G401.6 (cell line): ENCODE results near the gene PRKCB.

Experiments used
- FAIRE-seq: peaks from 2 replicates; lab custom pipeline; 2012; peaks lifted over from hg19 to GRCh38; lab: Jason Lieb, UNC

PRKCB gene

DNA sequence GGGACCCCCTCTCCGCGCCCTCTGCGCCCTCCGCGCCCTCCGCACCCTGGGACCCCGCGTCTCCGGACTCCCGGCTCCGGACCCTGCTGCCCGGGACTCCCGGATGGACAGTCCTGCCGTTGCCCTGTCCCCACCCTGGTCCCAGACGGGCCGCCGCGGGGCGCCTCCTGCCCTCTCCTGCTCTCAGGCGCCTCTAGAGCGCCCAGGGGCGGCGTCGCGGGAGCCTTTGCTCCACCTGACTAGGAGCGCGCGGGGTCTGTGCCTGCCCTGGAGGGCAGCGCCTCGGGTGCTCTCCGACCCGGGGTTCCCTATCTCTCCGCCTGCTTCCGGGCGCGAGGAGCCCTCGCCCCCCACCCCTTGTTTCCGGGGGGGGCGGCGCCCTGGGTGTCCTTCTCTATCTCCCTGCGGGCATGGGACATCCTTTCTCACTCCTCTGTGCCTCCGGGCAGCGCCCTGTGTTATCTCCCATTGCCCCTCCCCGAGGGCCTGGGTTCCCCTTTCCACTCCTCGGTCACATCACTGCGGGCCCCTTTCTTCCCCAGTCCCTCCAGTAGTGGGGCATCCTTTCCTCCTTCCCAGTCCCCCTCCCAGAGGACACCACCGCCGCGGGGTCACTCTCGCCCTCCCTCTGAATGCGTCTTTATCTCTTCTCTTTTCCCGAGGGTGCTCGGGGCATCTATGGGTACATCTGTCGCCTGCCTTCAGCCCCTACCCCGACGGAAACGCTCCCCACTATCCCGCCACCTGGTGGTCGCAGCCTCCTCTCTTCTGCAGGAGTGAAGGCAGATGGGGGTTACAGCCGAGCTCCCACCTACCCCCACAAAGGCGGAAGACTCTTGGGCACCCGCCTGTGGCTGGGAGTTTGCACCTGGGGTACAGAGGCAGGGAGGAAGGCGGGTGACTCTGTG, 875 bp downstream of the PRKCB start:
- no peak for FAIRE-seq

DNA sequence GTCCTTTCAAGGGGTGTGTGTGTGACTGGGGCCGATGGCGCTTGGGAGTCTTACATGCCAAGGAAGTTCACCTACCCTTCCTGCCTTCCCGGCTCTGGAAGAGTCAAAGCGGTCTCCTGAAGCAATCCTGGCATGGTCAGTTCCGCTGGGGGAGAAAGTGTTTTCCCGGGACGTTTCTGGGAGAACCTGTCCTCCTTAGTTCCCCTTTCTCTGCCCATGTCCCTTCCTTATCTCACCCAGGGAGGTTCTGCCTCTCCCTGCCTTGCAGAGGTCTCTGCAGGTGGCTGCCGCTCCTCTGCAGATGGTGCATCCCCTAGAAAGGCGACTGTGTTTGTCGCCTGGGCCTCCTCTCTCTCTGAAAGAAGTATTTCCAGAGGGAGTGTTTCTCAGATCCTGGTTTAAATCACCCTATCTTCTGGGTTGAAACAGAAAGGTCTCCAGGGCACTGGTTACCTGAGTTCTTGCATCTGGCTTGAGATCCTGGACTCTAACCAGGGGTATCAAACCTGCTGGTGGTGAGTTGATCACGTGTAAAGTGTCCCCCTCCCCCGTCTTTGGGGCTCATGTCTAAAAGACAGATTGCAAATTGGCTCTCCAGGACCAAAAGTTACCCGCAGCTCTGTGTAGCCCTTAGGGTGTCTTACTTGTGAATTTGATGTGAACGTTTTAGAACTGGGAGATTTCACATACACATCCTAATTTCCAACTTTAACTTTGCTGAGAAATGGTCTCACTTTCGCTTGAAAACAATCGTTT, 1.9 kb downstream of the PRKCB start:
- FAIRE-seq = no peak

DNA sequence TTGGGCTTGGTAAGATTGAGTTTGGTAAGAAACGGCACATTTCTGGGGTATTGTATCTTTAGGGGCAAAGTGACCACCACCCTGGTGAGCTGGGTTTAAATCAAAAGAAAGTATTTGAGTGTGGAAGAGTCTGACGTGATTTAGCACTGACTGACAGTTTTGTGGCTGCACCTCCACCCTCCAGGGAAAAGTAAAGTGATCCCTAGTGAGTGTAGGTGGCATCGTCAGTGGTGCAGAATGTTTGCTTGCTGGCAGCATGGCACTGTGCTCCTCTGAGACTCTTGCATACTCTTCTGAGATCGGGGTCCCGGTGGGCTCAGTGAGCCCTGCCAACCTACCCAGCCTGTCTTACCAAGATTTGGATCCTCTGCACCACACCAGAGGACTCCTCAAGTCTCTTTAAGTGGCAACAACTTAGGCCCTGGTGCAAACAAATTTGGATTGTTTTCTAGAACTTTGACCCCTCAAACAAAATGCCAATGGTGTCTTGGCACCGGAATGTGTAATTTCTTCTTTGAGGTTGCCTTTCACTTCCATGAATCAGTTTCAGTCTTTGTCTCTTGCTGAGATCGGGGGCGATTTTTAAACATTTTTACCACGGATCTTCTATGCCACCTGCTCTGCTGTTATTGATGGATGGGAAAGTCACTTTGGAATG, 2.8 kb downstream of the PRKCB start:
- FAIRE-seq = no peak

DNA sequence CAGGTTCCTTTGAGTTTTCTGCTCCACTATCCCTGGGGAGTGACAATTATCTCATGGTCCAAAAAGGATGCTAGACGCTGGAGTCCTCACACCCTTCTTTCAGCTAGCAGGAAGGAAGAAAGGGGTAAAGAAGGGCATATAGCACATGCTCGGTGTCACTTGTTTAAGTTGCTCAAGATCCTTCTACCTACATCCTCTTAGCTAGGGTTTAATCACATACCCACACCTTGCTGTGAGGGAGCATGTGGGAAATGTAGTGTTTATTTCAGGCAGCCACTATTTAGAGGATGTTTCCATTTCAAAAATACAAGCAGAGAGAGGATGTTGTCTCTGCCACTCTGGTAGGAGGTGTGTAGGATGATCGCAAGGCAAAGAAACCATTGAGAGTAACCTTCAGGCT, 4.5 kb downstream of the PRKCB start:
- no peak for FAIRE-seq

DNA sequence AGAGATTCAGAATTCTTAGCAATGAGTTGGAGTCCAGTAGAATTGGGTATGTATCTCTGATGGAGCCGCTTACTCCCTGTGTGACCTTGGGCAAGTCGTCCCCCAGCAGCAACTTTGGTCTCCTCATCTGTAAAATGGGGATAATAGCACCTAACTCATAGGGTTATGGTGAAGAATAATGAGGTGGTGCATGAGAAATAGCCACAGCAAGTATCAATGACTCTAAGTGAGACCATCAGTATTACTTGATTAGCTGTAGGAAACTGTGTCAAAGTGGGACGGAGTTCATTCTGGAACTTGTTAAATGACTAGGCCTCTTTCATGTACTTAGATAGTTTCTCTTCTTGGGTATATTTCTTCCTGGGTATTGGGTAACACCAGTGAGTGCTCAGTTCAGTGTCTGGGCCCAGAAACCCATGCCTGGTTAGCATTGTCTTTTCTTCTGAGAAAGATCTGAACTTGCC, 6.4 kb downstream of the PRKCB start:
- no peak for FAIRE-seq

DNA sequence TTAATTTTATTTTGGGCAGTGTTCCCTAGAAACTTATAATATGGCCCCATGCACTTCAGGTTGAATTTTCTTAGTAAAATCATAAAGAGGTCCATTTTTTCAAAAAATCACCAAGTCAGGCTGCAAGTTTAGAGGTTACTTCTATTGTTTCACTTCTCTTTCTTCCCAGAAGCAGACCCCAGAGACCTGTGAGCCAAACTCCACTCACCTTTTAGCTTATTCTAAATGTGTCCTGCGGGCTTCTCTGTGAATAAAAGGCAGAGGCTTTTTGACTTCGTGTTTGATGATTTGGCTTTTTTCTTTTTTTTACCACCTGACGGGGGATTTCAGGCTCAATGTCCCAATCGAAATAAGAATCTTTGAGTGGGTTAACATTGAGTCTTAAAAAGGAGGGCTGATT, 7.4 kb downstream of the PRKCB start:
- FAIRE-seq = no peak

DNA sequence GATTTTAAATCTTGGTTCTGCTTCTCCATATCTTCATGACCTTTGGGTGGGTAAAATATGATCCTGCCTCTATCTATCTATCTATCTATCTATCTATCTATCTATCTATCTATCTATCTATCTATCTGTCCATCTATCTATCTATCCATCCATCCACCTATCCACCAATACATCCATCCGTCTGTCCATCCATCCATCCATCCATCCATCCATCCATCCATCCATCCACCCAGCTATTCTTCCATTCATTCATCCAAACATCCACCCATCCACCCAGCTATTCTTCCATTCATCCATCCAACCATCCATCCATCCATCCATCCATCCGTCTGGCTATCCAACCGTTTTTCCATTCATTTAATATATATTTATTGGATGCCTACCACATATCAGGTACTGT, 11.5 kb downstream of the PRKCB start:
- FAIRE-seq = no peak

DNA sequence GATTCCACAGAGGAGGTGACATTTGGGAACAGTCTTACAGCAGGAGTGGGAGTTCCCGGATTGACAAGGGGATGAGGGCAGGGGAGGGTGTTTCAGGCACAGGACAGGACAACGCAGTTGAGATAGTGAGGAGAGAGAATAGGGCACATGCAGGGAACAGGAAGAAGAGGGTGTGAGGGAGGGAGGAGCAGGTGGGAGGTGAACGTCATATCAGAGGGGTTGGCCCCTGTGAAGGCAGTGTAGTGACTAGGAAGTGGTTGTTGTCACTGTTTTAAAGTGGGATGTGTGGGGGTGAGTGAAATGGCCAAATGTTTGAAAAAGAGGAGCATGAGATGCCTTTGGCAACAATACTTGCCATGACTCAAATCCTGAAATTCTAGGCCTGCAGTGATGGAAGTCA, 12.2 kb downstream of the PRKCB start:
- no peak for FAIRE-seq

DNA sequence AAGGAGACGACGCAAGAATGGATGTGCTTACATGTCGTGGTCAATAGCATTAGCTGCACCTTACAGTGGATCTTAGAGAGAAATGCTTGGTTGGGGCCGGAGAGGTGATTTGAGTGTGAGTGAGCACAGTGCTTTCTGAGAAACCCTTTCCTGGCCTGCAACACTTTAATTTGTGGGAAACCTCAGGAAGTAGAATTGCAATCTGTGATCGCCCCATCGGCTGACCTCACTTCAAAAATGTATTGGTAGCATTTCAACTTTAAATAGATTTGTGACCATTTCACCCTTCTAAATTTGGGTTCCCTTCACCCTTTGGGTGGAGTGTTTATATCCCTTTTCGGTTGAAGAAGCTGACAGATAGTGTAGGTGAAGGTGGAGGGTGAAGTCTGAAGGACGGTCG, 13.2 kb downstream of the PRKCB start:
- no peak for FAIRE-seq

DNA sequence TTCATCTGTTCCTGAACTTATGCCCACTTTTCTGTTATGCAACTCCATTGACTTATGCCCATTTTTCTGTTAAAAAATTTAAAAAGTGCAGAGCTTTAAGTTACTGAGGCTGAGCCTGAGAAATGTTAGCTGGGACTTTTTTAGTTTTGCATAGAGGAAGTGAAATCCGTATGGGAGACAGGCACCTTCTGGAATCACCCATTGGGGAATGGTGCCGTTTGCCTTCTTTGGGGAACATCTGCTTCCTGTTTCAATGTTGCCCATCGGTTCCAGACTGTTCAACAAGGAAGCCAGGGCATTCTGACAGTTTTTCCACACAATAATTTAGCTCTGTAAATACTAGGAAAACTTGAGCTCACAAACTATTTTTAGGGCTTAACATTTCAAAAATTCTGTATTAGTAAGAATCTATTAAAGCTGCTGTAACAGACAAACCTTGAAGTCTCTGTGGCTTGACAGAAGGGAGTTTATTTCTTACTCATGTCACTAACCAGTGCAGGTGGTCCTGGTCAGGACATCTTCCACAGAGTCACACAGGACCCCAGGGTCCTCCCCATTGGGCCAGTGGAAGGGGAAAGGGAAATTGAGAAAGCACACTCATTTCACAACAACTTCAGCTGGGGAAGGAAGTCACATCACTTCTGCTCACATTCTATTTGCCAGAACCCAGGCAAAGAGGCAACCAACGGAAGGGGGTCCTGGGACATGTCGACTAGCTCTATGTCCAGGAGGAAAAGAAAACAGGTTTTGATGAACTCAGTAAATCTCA, 17.2 kb downstream of the PRKCB start:
- no peak for FAIRE-seq

DNA sequence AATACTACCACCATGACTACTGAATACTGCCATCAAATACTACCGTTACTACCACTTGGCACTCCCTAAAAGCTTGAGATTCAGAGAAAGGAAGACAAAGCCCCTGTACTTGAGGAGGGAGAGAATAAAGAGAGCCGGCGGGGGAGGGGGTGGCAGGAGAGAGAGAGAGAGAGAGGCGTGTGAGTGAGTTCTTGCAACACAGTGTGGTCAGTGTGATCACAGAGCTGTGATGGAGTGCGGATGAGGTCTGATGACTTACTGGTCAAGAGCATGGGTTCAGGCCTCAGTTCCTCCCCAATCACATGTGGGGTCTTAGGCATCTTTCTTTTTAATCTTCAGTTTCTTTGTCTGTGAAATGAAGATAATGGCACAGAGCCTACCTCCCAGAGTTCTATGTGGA, 19.2 kb downstream of the PRKCB start:
- FAIRE-seq = no peak

DNA sequence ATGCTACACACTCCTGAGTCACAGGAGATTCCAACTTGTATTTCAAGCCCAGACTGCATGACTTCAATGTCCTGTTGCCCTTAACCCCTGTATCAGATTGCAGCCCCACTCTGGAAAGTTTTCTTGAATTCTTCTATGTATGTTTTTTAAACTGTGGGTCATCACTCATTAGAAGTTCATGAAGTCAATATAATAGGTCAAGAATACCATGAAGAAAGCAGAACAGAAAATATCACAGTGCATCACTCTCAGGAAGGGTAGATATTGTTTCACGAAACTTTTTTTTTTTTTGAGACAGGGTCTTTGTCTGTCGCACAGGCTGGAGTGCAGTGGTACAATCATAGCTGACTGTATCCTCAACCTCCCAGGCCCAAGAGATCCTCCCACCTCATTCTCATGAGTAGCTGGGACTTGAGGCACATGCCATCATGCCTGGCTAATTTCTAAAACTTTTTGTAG, 20.5 kb downstream of the PRKCB start:
- FAIRE-seq = no peak

DNA sequence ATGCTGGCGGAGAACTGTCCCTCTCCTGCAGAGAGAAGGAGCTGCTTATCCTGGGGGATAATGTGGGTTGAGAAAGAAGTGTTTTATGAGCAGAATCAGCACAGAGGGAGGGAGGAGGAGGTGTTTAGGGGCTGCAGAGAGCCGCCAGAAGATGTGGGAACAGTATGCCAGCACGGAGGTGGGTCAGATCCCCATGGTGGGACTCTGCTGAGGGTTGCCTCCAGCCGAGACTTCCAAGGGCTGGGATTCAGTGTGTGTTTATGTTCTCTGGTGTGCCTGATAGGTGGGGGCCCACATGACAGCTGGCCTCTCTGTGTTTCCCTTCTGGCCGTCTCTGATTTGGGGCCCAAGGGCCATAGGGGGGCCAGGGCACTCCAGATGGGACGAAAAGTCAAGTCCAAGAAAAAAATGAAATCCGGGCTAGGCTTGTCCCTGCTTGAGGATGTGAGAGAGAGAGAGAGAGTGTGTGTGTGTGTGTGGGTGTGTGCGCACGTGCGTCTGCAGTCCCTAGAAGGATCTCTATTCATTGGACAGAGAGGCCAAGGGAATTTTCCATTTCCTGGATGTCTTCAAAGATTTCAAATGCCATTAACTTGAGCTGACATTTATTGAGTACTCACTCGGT, 21.6 kb downstream of the PRKCB start:
- FAIRE-seq = no peak

DNA sequence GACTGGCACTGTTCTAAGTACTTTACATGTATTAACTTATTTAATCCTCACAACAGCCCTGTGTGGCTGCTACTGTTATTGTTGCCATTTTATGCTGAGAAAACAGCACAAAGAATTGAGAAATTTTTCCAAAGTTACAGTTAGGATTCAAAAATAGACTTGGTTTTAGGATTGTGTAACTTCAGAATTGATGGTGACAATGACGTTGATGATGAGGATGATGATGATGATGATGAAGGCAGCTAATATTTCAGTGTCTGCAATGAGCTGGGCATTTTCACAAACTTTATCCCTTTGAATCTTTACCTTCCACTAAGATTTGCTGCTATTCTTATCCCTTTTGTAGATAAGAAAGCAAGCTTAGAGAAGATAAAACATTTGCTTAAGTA, 22.1 kb downstream of the PRKCB start:
- no peak for FAIRE-seq

DNA sequence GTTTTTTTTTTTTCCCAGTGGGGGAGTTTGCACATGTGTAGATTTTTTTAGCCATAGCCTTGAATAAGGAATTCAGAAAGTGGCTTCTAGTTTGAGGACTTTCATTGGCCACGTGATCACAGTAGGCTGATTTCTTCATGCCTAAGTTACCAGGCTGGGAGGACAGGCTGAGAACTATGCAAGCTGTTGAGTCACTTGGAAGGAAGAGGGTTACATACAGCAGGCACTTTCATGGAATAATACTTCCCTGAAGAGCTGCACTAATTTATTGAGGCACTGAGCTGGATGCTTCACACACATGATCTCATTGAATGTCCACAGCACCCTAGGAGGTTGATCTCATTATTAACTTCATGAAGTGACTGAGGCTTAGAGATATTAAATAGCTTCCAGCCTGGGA, 22.8 kb downstream of the PRKCB start:
- FAIRE-seq = no peak

DNA sequence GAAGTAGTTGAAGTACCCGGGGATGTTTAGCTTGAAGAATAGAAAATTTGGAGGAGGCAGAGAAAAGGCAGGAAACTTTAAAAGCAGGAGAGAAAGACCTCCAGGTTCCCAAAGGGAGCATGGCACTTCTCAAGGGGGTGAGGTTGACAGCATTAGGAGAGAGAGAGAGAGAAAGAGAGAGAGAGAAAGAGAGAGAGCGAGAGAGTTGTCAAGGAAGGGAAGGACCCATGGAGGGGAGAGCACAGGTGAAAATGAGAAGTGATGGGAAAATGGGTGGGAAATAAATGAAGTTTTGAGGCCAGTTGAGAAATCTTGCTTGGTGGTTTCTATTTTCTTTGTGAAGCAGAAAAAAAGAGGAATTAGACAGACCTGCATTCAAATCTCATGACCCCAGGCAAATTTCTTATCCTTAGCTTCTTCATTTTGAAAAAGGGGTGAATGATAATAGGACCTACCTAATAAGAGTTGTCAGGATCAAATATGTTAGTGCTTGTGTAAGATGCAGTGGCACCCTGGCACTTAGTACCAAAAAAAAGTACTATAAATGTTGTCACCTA, 24.0 kb downstream of the PRKCB start:
- FAIRE-seq = no peak

DNA sequence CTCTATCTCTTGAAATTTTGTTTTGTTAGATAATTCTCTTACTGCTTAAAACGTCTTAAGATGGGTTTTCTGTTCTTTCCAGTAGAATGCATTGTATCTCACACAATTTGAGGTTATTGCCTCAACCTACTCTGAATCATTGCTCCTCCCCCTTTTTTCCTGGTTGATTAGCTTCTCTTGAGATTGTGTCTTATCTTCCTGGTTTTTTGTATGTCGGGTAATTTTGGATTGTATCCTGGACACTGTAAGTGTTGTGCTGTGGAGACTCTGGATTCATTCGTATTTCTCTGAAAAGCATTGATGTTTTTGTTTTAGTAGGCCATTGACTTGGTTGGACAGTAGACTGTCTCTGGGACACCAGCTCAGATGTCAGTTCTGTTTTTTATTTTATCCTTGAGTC, 26.1 kb downstream of the PRKCB start:
- no peak for FAIRE-seq

DNA sequence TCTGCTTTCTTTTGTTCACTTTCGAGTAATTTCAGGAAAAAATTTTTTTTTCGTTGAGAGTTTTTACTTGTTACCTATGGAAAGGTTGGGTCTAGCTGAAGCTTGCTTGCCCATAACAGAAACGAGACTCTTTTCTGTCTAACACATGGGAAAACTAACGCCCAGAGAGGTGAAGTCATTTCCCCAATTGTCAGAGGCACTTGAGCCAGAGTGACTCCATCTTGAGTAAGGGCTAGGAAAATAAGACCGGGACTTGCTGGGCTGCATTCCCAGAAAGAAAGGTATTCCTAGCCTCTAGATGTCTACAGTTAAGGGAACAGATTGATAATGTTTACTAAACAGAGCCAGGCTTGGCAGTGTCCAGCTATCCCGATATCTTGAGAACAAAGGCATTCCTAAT, 26.8 kb downstream of the PRKCB start:
- FAIRE-seq = no peak

DNA sequence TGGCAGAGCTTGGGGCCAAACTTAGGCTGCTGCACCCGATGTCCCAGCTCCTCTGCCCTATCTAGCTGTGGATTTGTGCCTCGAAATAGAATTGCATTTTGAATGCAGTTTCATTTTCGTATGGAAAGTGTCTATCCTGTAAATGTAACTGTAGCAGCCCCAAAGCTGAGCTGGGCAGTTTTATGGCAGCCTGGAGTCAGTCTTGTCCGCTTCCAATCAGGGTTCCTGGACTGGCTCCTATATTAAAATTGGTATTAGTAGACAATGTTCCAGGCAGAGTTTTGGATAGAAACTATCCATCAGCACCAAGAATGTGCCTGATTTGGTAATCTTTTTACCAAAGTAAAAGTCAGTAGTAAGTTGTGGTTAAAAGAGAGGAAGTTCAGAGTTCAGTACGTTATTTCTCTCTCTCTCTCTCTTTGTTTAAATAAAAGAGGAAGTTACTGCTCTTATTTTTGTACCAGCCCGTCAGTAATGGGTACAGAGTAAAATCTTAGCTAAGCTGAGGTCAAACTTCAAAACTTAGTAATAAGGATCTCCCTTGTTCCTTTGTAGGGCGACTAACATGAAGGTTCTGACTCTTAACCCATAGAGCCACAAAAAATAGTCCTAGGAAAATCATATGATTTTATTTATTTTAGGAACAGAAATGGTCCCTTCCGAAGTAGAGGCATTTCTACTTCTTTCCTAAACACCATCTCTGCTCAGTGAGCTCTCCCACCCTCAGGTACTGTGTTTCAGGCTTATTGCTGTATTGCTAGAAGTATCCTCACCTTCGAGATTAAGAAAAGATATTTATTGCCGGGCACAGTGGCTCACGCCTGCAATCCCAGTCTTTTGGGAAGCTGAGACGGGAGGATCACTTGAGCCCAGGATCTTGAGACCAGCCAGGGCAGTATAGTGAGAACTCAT, 28.0 kb downstream of the PRKCB start:
- no peak for FAIRE-seq

DNA sequence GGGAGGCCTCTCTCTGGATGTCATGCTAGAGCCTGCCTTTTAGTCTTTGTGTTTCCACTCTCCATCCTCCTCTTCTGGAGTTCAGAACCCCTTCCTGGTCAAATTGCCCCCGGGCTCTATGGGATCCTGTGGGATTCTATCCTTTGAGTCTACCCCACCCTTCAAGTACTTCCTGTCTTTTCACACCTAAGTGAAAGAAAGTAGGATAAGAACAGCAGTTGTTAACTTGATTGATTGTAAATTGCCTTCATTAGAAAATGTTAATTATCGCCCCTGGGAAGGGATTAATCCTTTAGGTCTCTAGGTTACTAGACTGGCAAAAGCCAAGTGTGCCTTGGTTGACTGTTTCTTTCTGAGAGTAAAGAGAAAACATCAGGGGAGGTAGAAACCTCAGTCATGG, 30.1 kb downstream of the PRKCB start:
- no peak for FAIRE-seq
